WI38 (cell line): ENCODE measurements around the gene ME3.

Source experiments
- H3K4me3 ChIP-seq: 2 replicates; pipeline ENCODE4 v1.5.1; 2011; ENCODE audit warnings: low read depth, mild to moderate bottlenecking, control low read depth, low read length
- TF ChIP-seq, protein P1 (sequence below): IDR thresholded peaks from 2 replicates; pipeline ENCODE4 v1.5.1; 2012; ENCODE audit warnings: low read depth, mild to moderate bottlenecking, control low read depth, low read length

The ME3 gene

DNA sequence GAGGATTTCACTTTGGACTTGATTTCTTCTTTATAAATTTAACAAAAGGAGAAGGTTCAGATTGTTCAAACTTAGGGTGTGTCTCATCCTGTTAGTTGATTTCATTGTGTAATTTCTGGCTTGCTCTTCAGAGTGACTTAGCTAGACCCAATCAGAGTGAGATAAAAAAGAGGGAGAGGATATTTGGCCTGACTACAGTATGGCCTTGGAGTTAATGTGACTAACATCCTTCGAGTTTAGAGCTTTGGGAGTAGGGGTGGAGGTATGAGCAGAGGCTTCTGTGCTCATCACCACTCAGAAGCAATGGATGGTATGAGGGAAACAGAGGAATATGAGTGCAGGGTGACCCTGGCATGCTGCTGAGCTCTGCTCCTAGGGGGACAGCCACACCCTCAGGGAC lies 114.2 kb downstream of the ME3 start:
- TF ChIP-seq, protein P1, sequence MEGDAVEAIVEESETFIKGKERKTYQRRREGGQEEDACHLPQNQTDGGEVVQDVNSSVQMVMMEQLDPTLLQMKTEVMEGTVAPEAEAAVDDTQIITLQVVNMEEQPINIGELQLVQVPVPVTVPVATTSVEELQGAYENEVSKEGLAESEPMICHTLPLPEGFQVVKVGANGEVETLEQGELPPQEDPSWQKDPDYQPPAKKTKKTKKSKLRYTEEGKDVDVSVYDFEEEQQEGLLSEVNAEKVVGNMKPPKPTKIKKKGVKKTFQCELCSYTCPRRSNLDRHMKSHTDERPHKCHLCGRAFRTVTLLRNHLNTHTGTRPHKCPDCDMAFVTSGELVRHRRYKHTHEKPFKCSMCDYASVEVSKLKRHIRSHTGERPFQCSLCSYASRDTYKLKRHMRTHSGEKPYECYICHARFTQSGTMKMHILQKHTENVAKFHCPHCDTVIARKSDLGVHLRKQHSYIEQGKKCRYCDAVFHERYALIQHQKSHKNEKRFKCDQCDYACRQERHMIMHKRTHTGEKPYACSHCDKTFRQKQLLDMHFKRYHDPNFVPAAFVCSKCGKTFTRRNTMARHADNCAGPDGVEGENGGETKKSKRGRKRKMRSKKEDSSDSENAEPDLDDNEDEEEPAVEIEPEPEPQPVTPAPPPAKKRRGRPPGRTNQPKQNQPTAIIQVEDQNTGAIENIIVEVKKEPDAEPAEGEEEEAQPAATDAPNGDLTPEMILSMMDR, result no peak
- no peak overlapping the region for H3K4me3 ChIP-seq

DNA sequence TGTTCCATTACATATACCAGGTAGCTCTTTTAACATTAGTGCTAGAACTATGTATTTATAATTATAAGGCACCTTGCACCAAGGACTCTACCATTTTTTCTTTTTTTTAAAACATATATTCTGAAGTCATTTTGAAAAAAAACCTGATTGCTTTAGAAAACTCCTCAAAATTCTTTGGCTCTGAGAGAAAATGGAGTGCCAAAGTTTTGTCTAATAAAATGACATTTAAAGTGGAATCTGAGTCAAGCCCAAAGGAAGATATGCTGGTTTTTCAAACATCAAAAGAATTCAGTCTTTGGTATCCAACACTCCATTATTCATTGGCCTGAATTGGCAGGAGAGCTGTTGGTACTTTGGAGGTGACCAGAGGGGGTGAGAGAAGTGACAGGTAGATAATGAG lies 116.5 kb downstream of the ME3 start:
- H3K4me3 ChIP-seq, result no peak overlapping the region
- TF ChIP-seq, protein P1, result no peak

DNA sequence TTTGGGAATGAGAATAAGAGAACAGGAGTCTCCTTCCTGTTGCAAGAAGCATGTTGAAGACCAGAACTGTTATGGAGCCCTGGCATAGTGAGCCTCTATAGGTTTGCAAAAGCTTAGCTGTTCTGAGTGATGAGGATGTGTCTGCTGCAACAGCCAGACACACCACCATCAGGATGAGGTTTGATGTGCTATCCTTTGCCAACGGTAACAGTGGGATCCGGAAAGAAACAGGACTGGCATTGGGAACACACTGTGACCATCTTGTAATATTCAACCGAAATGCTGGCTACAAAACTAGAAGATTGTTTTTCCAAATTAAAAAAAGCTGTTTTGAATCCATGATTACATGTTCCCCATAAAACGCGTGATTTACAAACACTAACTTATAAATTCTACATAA lies 117.0 kb downstream of the ME3 start:
- TF ChIP-seq, protein P1, result no peak
- H3K4me3 ChIP-seq, result no peak overlapping the region

DNA sequence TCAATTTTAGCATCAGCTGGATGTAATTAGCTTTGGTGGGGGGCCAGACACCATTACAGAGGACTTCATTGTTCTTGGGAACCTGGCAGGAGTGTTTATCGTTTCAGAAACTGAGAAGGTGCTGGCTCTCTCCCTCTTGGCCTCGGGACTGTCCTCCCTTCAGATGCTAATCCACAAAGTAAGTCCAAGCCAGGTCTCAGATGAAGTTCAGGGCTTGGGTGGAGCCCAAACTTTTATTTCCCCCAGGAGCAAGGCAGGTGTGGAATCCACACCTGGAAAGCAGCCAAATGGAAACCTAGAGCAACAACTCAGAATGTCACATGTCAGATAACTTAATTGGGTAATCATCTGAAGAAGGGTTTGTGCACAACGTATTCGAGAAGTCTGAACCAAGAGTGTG lies 119.2 kb downstream of the ME3 start:
- TF ChIP-seq, protein P1, result no peak
- H3K4me3 ChIP-seq, result no peak overlapping the region

DNA sequence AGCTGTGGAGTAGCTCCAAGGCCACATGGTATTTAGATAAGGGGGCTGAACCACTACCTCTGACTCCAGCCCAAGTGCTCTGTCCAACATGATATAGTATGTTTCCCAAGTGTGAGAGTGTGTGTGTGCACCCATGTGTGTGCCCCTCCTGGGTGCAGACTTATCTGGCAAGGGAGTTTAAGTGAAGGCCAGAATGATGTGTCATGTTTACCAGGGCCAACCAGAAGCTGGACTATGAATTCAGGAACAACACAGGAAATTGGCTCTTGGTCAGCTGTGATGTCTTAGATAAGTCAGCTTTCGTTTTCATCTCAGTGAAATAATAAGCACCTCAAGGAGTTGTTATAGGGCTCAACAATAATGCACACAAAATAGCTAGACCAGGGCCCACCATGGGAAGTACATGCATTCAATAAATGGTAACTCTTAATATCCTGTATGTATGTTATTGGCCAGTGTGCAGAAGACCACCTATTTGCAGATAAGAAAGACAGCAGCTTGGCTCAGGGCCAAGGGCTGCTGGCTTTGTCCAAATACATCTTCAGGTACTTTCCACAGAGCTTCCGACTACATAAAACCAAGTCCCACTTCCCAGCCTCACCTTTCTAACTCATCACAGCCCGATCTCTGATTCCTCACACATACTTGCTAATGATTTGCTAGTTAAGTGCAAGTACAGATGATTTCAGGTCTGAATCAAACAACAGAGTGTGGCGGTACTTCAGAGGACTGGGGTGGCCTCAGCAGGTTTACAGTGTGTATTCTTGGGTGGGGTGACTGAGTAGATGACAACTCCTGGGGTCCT lies 120.9 kb downstream of the ME3 start:
- H3K4me3 ChIP-seq, result no peak overlapping the region
- TF ChIP-seq, protein P1, result no peak

DNA sequence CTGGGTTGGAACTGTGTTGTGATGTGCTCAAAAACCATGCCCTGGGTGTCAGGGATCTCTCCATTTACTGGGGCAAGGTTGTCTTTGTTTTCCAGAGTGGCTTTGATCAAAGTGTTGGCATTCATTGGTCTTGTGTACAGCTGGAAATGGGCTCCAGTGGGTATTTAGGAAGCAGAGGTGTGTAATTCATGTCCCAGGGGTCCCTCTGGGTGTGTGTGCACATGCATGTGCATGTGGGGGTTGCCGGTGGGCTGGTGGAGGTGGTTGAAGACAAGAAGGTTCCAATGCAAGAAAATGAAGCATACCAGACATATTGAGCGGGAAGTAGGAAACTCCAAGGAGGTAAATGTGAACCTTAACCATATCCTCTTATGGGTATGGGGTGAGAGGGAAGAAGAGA lies 121.7 kb downstream of the ME3 start:
- TF ChIP-seq, protein P1, result no peak
- no peak overlapping the region for H3K4me3 ChIP-seq

DNA sequence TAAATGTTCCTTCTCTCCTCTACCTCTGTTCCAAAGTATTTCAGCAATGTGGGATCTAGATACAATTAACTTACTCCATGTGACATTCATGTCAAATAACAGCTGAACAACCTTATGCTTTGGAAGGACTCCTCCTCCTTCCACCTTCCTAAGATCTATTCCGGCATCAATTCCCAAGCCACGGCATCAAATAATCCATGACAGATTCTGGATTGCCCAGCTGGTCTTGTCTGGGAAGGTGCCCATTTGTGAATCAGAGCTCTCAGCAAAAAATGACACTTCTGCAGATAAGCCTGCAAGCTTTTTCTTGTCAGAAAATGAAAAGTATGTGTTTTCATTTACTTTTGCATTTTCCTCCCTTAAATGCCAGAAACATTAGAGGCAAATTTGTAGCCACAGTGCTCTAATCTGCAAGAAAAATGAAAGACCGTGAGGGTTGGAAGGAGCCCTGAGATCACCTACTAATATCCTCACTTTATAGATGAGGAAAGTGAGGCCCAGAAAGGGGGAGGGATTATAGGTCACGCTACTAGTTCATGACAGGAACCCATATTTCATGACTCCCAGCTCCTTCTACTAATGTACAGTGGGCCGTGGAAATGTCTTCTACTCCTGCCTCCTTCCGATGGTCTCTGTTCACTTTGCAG lies 124.0 kb downstream of the ME3 start:
- TF ChIP-seq, protein P1, result no peak
- H3K4me3 ChIP-seq, result no peak overlapping the region
